22Rv1 (cell line): Measurements from ENCODE around the gene CACHD1.

Experiments used
- ZFX ChIP-seq: fragments of 450-650 bp; IDR thresholded peaks from 2 replicates; pipeline ENCODE4 v1.6.1; 2017; ENCODE audit warnings: antibody characterized with exemption, borderline replicate concordance
- TF ChIP-seq, protein P1 (sequence below): fragments of 450-650 bp; IDR thresholded peaks from 2 replicates; pipeline ENCODE4 v1.5.1; 2017; ENCODE audit warnings: mild to moderate bottlenecking

DNA sequence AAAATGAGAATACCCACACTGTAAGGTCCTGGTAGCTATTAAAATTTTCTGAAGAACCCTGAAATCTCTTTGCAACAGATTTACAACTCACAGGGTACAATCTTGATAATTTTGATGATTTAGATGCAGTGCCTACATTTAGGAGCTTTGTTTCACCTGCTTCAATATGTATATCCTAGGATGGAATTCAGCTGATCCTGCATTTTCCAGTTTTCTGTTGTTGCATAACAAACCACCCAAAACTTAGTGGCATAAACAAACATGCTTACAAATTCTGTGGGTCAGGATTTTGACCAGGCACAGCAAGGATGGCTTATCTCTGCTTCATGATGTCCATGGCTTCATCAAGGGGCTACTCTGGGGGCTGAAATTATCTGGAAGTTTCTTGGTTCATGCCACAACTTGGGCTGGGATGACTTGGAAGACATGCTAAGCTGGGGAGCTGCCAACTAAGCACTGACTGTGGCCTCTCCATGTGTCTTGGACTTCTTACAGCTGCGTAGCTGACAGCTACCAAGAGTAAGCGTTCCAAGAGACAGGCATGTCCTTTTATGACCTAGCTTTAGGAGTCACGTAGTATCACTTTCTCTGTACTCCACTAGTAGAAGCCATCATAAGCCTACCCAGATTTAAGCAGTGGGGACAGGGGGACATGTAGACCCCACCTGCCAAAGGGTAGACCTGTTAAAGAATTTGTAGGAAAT, 108.5 kb downstream of the CACHD1 start:
- TF ChIP-seq, protein P1, sequence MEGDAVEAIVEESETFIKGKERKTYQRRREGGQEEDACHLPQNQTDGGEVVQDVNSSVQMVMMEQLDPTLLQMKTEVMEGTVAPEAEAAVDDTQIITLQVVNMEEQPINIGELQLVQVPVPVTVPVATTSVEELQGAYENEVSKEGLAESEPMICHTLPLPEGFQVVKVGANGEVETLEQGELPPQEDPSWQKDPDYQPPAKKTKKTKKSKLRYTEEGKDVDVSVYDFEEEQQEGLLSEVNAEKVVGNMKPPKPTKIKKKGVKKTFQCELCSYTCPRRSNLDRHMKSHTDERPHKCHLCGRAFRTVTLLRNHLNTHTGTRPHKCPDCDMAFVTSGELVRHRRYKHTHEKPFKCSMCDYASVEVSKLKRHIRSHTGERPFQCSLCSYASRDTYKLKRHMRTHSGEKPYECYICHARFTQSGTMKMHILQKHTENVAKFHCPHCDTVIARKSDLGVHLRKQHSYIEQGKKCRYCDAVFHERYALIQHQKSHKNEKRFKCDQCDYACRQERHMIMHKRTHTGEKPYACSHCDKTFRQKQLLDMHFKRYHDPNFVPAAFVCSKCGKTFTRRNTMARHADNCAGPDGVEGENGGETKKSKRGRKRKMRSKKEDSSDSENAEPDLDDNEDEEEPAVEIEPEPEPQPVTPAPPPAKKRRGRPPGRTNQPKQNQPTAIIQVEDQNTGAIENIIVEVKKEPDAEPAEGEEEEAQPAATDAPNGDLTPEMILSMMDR, result no peak
- no peak for TF ChIP-seq ZFX
